H1 (cell line): ENCODE data around the gene SRPRB. TPM values are rescaled to one million over a fixed set of nuclear protein-coding genes. Genes with fewer than 3 reads are reported as not detected.

Experiments used
- CTCF ChIA-PET: fragments of 300-600 bp; sonication (Branson Sonifier 250); formaldehyde crosslinking; loops from one replicate; lab custom pipeline; 2021; ENCODE audit not compliant: partially characterized antibody; lab: Charles Lee
- POLR2A ChIA-PET: fragments of 300-600 bp; sonication (Branson Sonifier 250); formaldehyde crosslinking; loops from one replicate; lab custom pipeline; 2021; ENCODE audit warnings: inconsistent platforms; ENCODE audit not compliant: partially characterized antibody; lab: Charles Lee
- DNase-seq, 2 experiments: peaks; one replicate each; pipeline versions ENCODE4 v3.0.0 to v3.0.0-alpha.2; 2010 to 2022; ENCODE audit warnings: low spot score in 2 of 2, low read depth in 1 of 2, mixed read lengths in 1 of 2
- FAIRE-seq: peaks from 2 replicates; lab custom pipeline; 2011; peaks lifted over from hg19 to GRCh38; lab: Jason Lieb, UNC
- H2AFZ ChIP-seq: 2 replicates; pipeline ENCODE4 v1.8.1; 2012; ENCODE audit warnings: low read length, inconsistent platforms
- H2AK5ac ChIP-seq: 2 replicates; pipeline ENCODE4 v1.6.1; 2013; ENCODE audit warnings: low read depth, low read length
- H2BK120ac ChIP-seq: replicated peaks from 2 replicates; pipeline ENCODE3; 2013; ENCODE audit warnings: low read depth, low read length, inconsistent platforms
- H2BK12ac ChIP-seq: 2 replicates; pipeline ENCODE4 v1.6.1; 2013; ENCODE audit warnings: low read depth, low read length
- H2BK15ac ChIP-seq: 2 replicates; pipeline ENCODE4 v1.6.1; 2013; ENCODE audit warnings: low read length
- H2BK20ac ChIP-seq: 2 replicates; pipeline ENCODE4 v1.6.1; 2013; ENCODE audit warnings: low read length
- H2BK5ac ChIP-seq: 2 replicates; pipeline ENCODE4 v1.6.1; 2013; ENCODE audit warnings: low read depth, low read length
- H3K14ac ChIP-seq: 2 replicates; pipeline ENCODE4 v1.6.1; 2013; ENCODE audit warnings: inconsistent platforms; ENCODE audit not compliant: insufficient read length
- H3K18ac ChIP-seq: 2 replicates; pipeline ENCODE4 v1.6.1; 2013; ENCODE audit warnings: low read length; ENCODE audit errors: extremely low read depth
- H3K23ac ChIP-seq: 2 replicates; pipeline ENCODE4 v1.6.1; 2013; ENCODE audit warnings: inconsistent platforms; ENCODE audit not compliant: insufficient read length
- H3K23me2 ChIP-seq: 2 replicates; pipeline ENCODE4 v1.6.1; 2013; ENCODE audit warnings: low read depth, low read length
- H3K27ac ChIP-seq: 2 replicates; pipeline ENCODE4 v1.6.1; 2011; ENCODE audit warnings: low read depth, low read length, inconsistent platforms
- H3K27me3 ChIP-seq, 4 experiments: replicated peaks in 1 of 4; 1 replicate in 1 of 4; 2 replicates in 3 of 4; pipeline versions ENCODE4 v1.6.1 to v1.8.1; 2011 to 2013; ENCODE audit warnings: low read length in 3 of 4, mild to moderate bottlenecking in 3 of 4, inconsistent platforms in 2 of 4, mixed read lengths in 2 of 4, moderate library complexity in 1 of 4; ENCODE audit not compliant: control insufficient read depth in 3 of 4, insufficient read depth in 3 of 4; ENCODE audit errors: extremely low read depth in 1 of 4
- H3K36me3 ChIP-seq, 4 experiments: 2 replicates each; pipeline versions ENCODE4 v1.6.1 to v1.8.1; 2011 to 2013; ENCODE audit warnings: mild to moderate bottlenecking in 4 of 4, low read length in 3 of 4, moderate library complexity in 2 of 4, control low read depth in 1 of 4, inconsistent platforms in 1 of 4; ENCODE audit not compliant: insufficient read depth in 4 of 4, control insufficient read depth in 2 of 4
- H3K4ac ChIP-seq: replicated peaks from 2 replicates; pipeline ENCODE3; 2013; ENCODE audit warnings: low read length, low read depth, mixed read lengths, inconsistent platforms; ENCODE audit not compliant: insufficient read length
- H3K4me1 ChIP-seq, 4 experiments: replicated peaks in 1 of 4; 1 replicate in 1 of 4; 2 replicates in 3 of 4; pipeline versions ENCODE4 v1.6.1 to v1.8.1; 2011 to 2013; ENCODE audit warnings: low read length in 3 of 4, inconsistent platforms in 2 of 4, mixed read lengths in 1 of 4; ENCODE audit not compliant: insufficient read depth in 4 of 4, control insufficient read depth in 3 of 4
- H3K4me2 ChIP-seq, 2 experiments: 2 replicates each; pipeline versions ENCODE4 v1.6.1 to v1.8.1; 2011 to 2013; ENCODE audit warnings: low read depth in 2 of 2, low read length in 2 of 2, control low read depth in 1 of 2, inconsistent platforms in 1 of 2, mild to moderate bottlenecking in 1 of 2; ENCODE audit not compliant: insufficient read depth in 1 of 2
- H3K4me3 ChIP-seq, 4 experiments: fragments of 200-600, 300-600 bp in 1 of 4; sonication (generic), shearing (Covaris generic), sonication (Bioruptor Twin) in 1 of 4; 2 replicates each; pipeline versions ENCODE4 v1.5.1 to v1.8.1; 2011 to 2016; ENCODE audit warnings: low read length in 4 of 4, low read depth in 3 of 4, control low read depth in 2 of 4, inconsistent platforms in 2 of 4, mild to moderate bottlenecking in 2 of 4, mixed read lengths in 1 of 4, moderate library complexity in 1 of 4; ENCODE audit not compliant: insufficient read depth in 2 of 4; ENCODE audit errors: extremely low read depth in 1 of 4
- H3K56ac ChIP-seq: replicated peaks from 2 replicates; pipeline ENCODE3; 2013; ENCODE audit warnings: low read depth, mild to moderate bottlenecking, mixed read lengths, low read length, inconsistent platforms; ENCODE audit not compliant: insufficient read length
- H3K79me1 ChIP-seq: 2 replicates; pipeline ENCODE4 v1.6.1; 2013; ENCODE audit warnings: low read depth, low read length, control low read depth
- H3K79me2 ChIP-seq, 2 experiments: 2 replicates each; pipeline versions ENCODE4 v1.6.1 to v1.8.1; 2012 to 2013; ENCODE audit warnings: low read length in 2 of 2, mild to moderate bottlenecking in 2 of 2, inconsistent platforms in 1 of 2; ENCODE audit not compliant: insufficient read depth in 2 of 2, control insufficient read depth in 1 of 2
- H3K9ac ChIP-seq, 4 experiments: replicated peaks in 1 of 4; 1 replicate in 1 of 4; 2 replicates in 3 of 4; pipeline versions ENCODE4 v1.6.1 to v1.8.1; 2011 to 2013; ENCODE audit warnings: low read depth in 3 of 4, low read length in 3 of 4, control low read depth in 2 of 4, mild to moderate bottlenecking in 2 of 4, moderate library complexity in 2 of 4, inconsistent platforms in 1 of 4; ENCODE audit errors: extremely low read depth in 1 of 4
- H3K9me3 ChIP-seq, 2 experiments: 2 replicates each; pipeline versions ENCODE4 v1.6.1 to v1.8.1; 2012 to 2013; ENCODE audit warnings: mild to moderate bottlenecking in 2 of 2, moderate library complexity in 2 of 2, control low read depth in 1 of 2, inconsistent platforms in 1 of 2, low read depth in 1 of 2, low read length in 1 of 2, mixed read lengths in 1 of 2; ENCODE audit not compliant: insufficient read depth in 2 of 2
- H4K20me1 ChIP-seq, 2 experiments: replicated peaks in 1 of 2; 2 replicates each; pipeline versions ENCODE3 to v1.8.1; 2011 to 2013; ENCODE audit warnings: inconsistent platforms in 2 of 2, low read length in 2 of 2, mild to moderate bottlenecking in 1 of 2; ENCODE audit not compliant: insufficient read depth in 2 of 2, control insufficient read depth in 1 of 2
- H4K5ac ChIP-seq: 2 replicates; pipeline ENCODE4 v1.6.1; 2013; ENCODE audit warnings: low read length, low read depth, mixed read lengths, inconsistent platforms; ENCODE audit not compliant: insufficient read length
- H4K8ac ChIP-seq: 2 replicates; pipeline ENCODE4 v1.8.0; 2013; ENCODE audit warnings: mild to moderate bottlenecking, moderate library complexity, low read length, inconsistent platforms; ENCODE audit not compliant: insufficient read depth; ENCODE audit errors: extremely low read depth
- H4K91ac ChIP-seq: replicated peaks from 2 replicates; pipeline ENCODE3; 2013; ENCODE audit warnings: low read length, mixed read lengths, inconsistent platforms; ENCODE audit not compliant: insufficient read length
- CREB1 ChIP-seq: IDR thresholded peaks from 2 replicates; pipeline ENCODE4 v1.6.1; 2012; ENCODE audit warnings: inconsistent platforms
- GABPA ChIP-seq: IDR thresholded peaks from 2 replicates; pipeline ENCODE4 v1.6.1; 2011; ENCODE audit warnings: mild to moderate bottlenecking, low read length, moderate library complexity, borderline replicate concordance; ENCODE audit not compliant: insufficient read depth
- KDM1A ChIP-seq: fragments of 200-600, 300-600 bp; sonication (generic); IDR thresholded peaks from 2 replicates; pipeline ENCODE4 v1.7.1; 2016; ENCODE audit warnings: mild to moderate bottlenecking, low read length, borderline replicate concordance
- POLR2A ChIP-seq, 2 experiments: IDR thresholded peaks; 1 replicate in 1 of 2; 2 replicates in 1 of 2; pipeline ENCODE4 v1.6.1; 2011; ENCODE audit warnings: low read depth in 2 of 2, low read length in 2 of 2, mild to moderate bottlenecking in 2 of 2; ENCODE audit errors: control extremely low read depth in 1 of 2
- RBBP5 ChIP-seq: IDR thresholded peaks from 2 replicates; pipeline ENCODE4 v1.7.1; 2012; ENCODE audit warnings: low read depth, mild to moderate bottlenecking, inconsistent platforms, low read length, moderate library complexity, borderline replicate concordance
- SP1 ChIP-seq: IDR thresholded peaks from 2 replicates; pipeline ENCODE4 v1.6.1; 2011; ENCODE audit warnings: low read depth, low read length
- SRF ChIP-seq: IDR thresholded peaks from 2 replicates; pipeline ENCODE4 v1.6.1; 2011; ENCODE audit warnings: mild to moderate bottlenecking, low read depth, low read length, moderate library complexity
- TAF7 ChIP-seq: optimal IDR thresholded peaks from 2 replicates; pipeline ENCODE3; 2011; ENCODE audit warnings: low read depth, mild to moderate bottlenecking, inconsistent platforms, low read length, moderate library complexity, borderline replicate concordance
- WGBS, 2 experiments: shearing (Covaris generic) in 1 of 2; methylation state at CpG; one replicate each; pipeline versions ENCODE4 v1.1.6 to v1.1.7; 2013 to 2015; ENCODE audit warnings: low lambda C conversion rate in 2 of 2, mixed read lengths in 2 of 2, inconsistent platforms in 1 of 2, low coverage in 1 of 2, missing lambda C conversion rate in 1 of 2; ENCODE audit not compliant: insufficient replicate concordance in 2 of 2, insufficient coverage in 1 of 2, insufficient read length in 1 of 2; ENCODE audit errors: extremely low coverage in 1 of 2, missing lambda C conversion rate in 1 of 2; 5-methylcytosine and 5-hydroxymethylcytosine counted together
- polyA plus RNA-seq, 7 experiments: library from polyadenylated mRNA; depleted of rRNA in 3 of 7; stranded (reverse) in 5 of 7; unstranded in 2 of 7; fragments of >200 nt in 5 of 7; fragments of 200-250 nt in 2 of 7; gene quantifications; 1 replicate in 5 of 7; 2 replicates in 1 of 7; 4 replicates in 1 of 7; pipeline versions ENCODE4 v1.2.1 to v1.2.3, GENCODE V29; 2011 to 2013; ENCODE audit warnings: missing spikeins in 2 of 7, mixed read lengths in 2 of 7
- total RNA-seq: library from RNA; stranded (reverse); fragmentation: NEBNext Ultra II Directional; extraction: Animal tissue kit (Norgen Biotek cat#: 25700); gene quantifications from 2 replicates; pipeline ENCODE4 v1.2.1, GENCODE V29; 2021

Gene SRPRB
- total and polyA plus RNA-seq, 2 of the 8 experiments (the other 6 are each of a cell fraction or from before 2014, with no cell fraction given): 15.9 to 49.8 TPM

GRCh38 chr3:133779626-133780203 lies 25.9 kb upstream of the SRPRB start:
- H3K36me3 ChIP-seq: no peaks in the 10 kb centered on the region; a peak in 1 of 8 replicates
- no peak overlapping the region for H3K4ac ChIP-seq
- H3K23ac ChIP-seq: no peak overlapping the region
- no peak overlapping the region for H3K4me3 ChIP-seq
- no peaks in the 10 kb centered on the region for H3K23me2 ChIP-seq
- H4K20me1 ChIP-seq: no peaks in the 10 kb centered on the region
- peaks cover 3 to 9% of the 10 kb centered on the region in 2 experiments; a peak in 2 of 4 replicates for H3K9me3 ChIP-seq
- H3K79me1 ChIP-seq: no peaks in the 10 kb centered on the region
- H3K14ac ChIP-seq: no peak overlapping the region
- H2BK5ac ChIP-seq: no peak overlapping the region
- H4K5ac ChIP-seq: no peak overlapping the region
- DNase-seq: no peak
- H2BK20ac ChIP-seq: no peak overlapping the region
- no peak overlapping the region for H4K91ac ChIP-seq
- H3K9ac ChIP-seq: no peak overlapping the region
- no peak overlapping the region for H2BK120ac ChIP-seq
- H3K4me1 ChIP-seq: peaks cover 0 to 6% (median 0%) of the 10 kb centered on the region in 4 experiments; a peak in 1 of 7 replicates
- H2AFZ ChIP-seq: no peak overlapping the region
- H2BK12ac ChIP-seq: no peak overlapping the region
- H3K27ac ChIP-seq: no peak overlapping the region
- no peak overlapping the region for H3K4me2 ChIP-seq
- 0 out of 4 replicates have a peak, but pooled peaks cover 0 to 3% of the 10 kb centered on the region in 2 experiments for H3K79me2 ChIP-seq
- H3K18ac ChIP-seq: no peak overlapping the region
- FAIRE-seq: no peak
- no peak overlapping the region for H3K56ac ChIP-seq
- ChIA-PET POLR2A (no interaction called here), CTCF (interaction anchor here (1.0 kb wide), 1 partner anchor 37 kb away, joined by 3 read pairs; no protein-coding TSS in a partner anchor)
- H3K27me3 ChIP-seq: no peaks in the 10 kb centered on the region
- H2AK5ac ChIP-seq: no peak overlapping the region
- H4K8ac ChIP-seq: no peak overlapping the region
- H2BK15ac ChIP-seq: no peak overlapping the region
- 79% methylated on average over 4 of the region's 4 CpGs; no CpG with 5 or more reads in 1 of the 2 experiments for WGBS, 2 experiments
- TF ChIP-seq SRF (no peak), GABPA (no peak), POLR2A (IDR thresholded peaks at IDR 0.05; ENCODE audit: control extremely low read depth in 1 of 2, low read depth in 2 of 2, low read length in 2 of 2) (no peak), RBBP5 (no peak), SP1 (no peak), KDM1A (no peak), CREB1 (no peak), TAF7 (no peak)
